Right renal pelvis (tissue), 4 donors: ENCODE measurements around the gene DOCK7. TPM values are rescaled to one million over a fixed set of nuclear protein-coding genes. Genes with fewer than 3 reads are reported as not detected.
"Not testable (repeated sequence)": the region's sequence is repeated elsewhere in the genome, so short reads cannot be mapped to it uniquely, and the experiment has no call there.

Experiments used
- DNase-seq, 4 donors: peaks; one replicate each; pipeline ENCODE4 v3.0.0-alpha.2; 2013; ENCODE audit warnings: low read depth in 4 of 4, low spot score in 3 of 4, missing footprints in 1 of 4
- polyA plus RNA-seq, 4 donors: library from polyadenylated mRNA; unstranded; fragments of 120-200 nt; gene quantifications; one replicate each; pipeline ENCODE4 v1.2.1, GENCODE V29; 2013; ENCODE audit not compliant: insufficient read length in 4 of 4

The DOCK7 gene
- polyA plus RNA-seq, result 10 to 100 TPM; 44.7 to 60.0 (median 52.5) TPM

DNA sequence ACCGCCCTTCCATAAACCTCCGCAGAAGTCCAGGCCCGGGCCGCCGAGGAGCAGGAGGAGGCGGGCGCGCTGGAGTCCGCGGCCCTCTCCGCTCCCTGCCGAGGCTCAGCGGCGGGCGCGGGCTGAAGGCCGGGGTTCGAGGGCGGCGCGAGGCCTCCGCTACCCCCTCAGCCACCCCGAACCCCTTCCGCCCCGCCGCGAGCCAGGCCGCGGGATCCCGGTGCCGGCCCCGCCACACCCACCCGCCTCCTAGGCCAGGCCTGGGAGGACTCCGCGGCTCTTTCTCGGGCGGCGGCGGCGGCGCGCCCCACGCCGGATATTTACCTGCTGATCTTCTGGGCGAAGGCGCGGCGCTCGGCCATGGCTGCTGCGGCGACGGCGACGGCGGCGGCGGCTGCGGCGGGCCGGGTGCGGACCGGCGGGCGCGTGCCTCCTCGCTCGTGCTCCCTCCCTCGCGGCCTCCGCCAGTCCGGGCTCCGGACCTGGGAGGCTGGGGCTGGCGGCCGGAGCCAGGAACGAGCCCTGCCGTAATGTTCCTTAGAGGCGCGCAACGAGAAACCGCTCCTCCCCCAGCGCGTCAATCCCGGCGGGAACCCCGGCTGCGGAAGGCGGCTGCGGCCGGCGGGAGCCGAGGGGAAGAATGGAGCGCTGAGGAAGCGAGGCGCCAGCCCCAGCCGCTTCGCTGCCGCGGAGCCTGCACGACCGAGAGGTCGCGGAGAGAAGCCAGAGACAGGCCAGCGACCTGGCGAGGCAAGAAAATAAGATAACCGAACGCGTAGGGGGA, at the start of gene DOCK7:
DOCK7 (minus strand) TSS at position 484 of the 784 bp plus-strand sequence; CDS start at position 362, 122 bp downstream.
- DNase-seq, result peak in 3 of 4 donors; percentile 60 to 65 (median 65)

DNA sequence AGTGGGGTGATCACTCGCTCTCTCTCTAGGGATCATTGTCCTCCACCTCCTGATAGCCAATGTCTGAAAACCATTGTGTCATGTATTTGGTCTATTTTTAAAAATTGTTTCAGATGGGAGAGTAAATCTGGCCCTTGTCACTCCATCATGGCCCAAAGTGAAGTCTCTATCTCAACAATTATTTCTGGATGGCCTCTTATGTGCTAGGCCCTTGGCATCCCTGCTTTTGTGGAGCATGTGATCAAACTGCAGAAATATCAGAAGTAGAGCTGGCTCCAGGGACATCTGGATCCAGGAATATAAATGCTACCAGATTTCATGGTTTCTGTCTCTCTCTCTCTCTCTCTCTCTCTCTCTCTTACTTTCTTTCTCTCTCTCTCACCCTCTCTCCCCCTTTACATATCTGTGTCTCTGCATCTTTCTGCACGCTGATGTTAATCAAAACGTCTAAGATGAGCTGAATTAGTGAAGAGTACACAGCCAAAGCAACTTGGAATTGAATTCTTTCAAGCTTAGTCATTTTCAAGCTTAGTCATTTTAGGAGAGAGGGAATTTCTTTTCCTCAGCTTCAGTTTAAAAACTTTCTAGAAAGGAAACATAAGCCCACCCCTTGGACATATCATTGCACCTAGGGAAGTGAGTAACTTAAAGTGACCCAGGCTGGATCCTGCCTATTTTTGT, 47.4 kb upstream of the DOCK7 start:
- no peak for DNase-seq

- DNase-seq, result no peak
Measured at GRCh38 chr1:62732331-62732730, 44.1 kb upstream of the DOCK7 start.

- DNase-seq, result no peak
Measured at GRCh38 chr1:62728963-62729362, 40.8 kb upstream of the DOCK7 start.

GRCh38 chr1:62727656-62728407, 39.6 kb upstream of the DOCK7 start:
- DNase-seq, result no peak

DNA sequence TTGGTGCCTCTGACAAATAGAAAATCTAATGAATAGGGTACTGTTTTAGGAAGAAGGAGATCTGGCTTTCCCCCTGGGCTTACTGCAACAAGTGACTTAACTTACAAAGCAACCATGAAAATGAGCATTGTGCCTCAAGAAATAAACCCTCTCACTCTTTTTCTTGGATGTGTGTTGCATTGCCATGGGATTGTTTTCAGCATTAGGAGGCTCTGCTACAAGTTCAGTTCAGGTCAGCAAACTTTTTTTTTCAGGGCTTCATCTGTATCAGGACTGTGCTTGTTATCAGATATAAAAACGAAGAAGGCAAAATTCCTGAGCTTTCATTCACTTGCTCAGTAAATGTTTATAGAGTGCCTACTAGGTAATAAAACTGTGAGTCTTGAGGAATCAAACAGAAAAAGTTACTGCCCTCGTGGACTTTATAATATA, 37.8 kb upstream of the DOCK7 start:
- DNase-seq, result no peak

DNA sequence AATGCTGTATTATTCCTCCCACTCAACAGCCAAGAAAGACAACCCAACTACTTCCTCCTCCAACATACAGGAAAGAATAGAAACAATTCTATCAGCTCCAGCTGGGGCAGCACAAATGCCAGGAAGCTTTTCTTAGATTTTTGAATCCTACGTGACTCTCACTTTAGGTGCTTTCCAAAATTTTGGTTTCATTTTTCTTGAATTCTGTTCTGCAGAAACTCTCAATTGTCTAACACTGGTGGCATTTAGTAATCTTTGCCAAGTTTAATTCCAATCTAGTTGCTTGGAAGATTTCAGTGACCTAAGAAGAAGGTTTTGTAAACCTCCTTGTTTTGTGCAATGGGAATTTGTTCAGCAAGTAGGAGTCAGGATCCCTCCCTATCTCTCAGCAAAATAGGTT, 37.1 kb upstream of the DOCK7 start:
- no peak for DNase-seq

DNA sequence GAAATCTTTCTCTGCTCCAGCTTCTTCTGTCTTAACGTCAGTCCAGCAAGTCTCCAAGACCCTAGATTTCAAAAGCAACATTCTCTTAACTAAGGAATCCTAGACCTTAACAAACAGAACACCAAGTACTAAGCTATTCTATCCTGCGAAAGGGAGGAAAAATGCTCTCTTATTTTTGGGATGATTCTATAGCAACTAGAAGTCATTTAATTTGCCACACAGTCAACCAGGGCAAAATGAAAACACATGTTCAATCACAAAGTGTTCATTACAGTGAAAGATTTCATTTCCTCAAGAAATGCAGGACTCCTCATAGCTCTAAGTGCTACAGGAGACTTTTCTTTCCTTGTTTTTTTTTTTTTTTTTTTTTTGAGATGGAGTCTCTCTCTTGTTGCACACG, 36.2 kb upstream of the DOCK7 start:
- DNase-seq, result no peak

DNA sequence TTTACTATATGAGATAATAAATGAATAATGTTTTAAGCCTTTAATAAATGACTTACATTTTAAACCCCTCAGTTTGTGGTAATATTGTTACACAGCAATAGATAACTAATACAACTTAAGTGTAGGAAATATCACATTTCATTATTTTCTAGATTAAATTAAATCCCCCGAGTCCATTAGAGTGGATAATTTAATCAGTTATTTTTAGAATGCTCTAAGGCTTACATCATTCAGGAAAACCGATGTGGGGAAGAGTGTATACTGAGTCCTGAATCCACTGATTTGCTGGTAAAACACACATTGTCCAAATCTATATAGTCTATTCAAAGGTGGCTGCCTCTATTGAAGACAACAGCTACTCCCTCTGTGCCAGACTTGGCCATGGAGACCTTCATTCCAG, 35.7 kb upstream of the DOCK7 start:
- DNase-seq, result no peak

DNA sequence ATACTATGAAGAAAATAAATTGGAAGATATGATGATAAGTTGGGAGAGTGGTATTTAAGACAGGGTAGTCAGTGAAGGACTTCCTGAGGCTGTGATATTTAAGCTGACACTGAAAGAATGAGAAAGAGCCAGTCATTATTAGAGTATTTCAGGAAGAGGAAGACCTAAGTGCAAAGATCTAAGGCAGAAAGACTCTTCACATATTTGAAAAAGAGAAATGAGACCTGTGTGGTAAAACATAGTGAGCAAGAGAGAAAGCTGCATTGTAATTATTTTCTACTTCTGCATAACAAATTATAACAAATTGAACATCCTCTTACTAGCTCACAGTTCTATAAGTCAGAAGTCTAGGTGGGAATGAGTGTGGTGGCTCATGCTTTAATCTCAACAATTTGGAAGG, 34.6 kb upstream of the DOCK7 start:
- no peak for DNase-seq

GRCh38 chr1:62720946-62721554, 32.9 kb upstream of the DOCK7 start:
- DNase-seq, result no peak

- not testable (repeated sequence) for DNase-seq
Measured at GRCh38 chr1:62718400-62718799, 30.2 kb upstream of the DOCK7 start.

DNA sequence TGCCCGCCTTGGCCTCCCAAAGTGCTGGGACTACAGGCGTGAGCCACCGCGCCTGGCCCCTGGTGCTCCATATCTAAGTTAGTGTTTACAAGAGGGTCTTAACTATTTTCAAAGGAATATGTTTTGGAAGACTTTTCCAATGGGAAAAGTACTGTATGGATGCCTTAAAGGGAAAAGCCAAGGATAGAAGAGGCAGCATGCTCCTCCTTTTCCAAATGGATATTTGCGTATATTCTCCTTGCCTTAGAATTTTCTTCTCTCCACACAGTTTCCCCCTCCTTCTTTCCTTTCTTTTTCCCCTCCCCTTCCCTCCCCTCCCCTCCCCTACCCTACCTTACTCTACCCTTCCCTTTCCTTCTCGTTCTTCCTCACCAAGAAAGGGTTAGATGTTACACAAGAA, 29.3 kb upstream of the DOCK7 start:
- DNase-seq, result no peak

GRCh38 chr1:62716397-62716796, 28.2 kb upstream of the DOCK7 start:
- DNase-seq, result no peak

DNA sequence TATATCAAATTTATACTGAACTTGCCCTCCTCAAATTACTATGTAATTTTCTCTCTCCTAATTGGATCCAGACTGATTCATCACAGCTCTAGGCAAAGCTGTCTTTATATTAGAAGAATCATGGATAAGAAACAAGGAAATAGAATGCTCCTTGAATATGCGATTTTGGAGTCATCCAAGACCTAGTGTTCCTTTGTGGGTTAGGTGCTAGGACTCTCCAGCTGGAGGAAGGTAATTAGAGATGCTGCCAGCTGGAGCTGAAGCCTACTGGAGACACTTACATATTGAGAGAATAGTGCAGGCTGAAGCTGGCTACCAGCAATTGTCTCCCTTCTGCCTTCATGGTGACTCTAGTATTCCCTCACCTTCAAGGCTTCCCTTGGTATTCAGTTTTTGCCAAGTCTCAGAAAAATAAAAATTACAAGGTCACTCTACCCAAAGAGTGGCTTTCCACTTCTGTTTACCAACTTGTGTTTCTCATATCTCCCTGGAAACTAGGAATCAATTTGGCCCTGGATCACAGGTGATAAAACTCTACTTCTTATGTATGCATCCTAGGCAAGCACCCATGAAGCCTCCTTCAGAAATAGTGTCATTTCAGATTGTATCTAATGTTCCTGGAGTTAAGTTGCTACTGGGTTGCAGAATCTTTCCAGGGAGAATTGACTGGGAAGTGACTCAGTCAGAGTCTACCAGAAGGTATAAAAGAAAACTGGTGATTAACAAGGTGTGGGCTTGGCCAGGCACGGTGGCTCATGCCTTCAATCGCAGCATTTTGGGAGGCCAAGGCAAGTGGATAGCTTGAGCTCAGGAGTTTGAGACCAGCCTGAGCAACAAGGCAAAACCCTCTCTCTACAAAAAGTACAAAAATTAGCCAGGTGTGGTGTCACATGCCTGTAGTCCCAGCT, 24.4 kb upstream of the DOCK7 start:
- DNase-seq, result no peak

DNA sequence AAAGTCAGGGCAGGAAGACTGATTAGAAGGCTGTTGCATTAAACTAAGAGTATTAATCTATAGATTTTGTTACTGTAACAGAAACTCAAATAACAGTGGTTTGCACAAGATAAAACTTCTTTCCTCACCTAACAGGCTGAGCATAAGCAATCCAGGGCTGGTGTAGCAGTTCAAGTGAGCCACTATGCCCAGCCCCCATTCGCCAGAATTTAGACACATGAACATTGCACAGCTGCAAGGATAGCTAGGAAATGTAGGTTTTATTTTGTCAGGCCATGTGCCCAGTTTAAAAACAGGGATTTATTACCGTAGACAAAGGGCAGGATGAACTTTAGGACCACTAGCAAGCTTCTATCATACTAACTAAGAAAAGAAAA, 19.5 kb upstream of the DOCK7 start:
- DNase-seq, result no peak

DNA sequence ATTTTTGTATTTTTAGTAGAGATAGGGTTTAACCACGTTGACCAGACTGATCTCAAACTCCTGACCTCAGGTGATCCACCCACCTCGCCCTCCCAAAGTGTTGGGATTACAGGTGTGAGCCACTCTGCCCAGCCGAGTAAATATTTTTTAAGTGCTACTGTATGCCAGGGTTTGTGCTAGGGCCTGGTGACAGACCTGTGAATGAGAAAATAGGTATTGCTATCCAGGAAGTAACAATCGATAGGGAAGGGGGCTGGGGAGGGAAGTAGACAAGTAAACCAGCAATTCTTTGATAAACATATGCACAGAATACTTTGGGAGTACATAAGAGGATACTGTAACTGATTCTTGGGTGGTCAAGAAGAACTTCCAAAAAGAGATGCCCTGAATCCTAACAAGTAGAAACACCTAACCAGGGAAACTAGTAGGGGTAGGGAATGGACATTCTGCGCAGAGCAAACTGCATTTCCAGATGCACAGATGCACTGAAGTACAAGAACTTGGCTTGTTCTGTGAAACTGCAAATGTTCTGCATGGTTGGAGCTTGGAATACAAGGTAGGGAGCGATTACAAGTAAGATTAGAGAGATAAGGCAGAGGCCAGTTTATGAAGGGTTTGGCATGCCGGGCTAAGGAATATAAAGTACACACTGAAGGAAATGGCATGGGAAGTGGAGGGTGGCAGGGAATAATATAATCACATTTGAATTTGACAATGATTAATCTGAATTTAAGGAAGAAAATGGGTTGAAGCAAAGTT, 19.0 kb upstream of the DOCK7 start:
- DNase-seq, result no peak

DNA sequence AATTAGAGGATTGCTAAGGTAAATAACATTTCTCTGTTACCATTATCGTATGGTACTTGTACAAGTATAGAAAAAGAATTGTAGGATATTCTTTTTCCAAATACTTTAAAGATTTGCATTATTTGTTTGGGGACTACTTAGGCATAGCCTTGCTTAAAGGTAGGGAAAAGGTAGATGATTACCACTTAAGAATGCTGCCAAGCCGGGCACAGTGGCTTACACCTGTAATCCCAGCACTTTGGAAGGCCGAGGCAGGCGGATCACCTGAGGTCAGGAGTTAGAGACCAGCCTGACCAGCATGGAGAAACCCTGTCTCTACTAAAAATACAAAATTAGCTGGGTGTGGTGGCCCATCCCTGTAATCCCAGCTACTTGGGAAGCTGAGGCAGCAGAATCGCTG, 10.0 kb upstream of the DOCK7 start:
- DNase-seq, result not testable (repeated sequence)

GRCh38 chr1:62694479-62694878, 6.3 kb upstream of the DOCK7 start:
- DNase-seq, result not testable (repeated sequence)
